Bronchial epithelial cell (primary cell): Measurements from ENCODE around the gene ATRAID. TPM values are rescaled to one million over a fixed set of nuclear protein-coding genes. Genes with fewer than 3 reads are reported as not detected.

Experiments used
- DNase-seq: peaks from one replicate; pipeline ENCODE4 v3.0.0-alpha.2; 2010; ENCODE audit warnings: low read depth
- FAIRE-seq: peaks from 2 replicates; lab custom pipeline; 2011; peaks lifted over from hg19 to GRCh38; lab: Jason Lieb, UNC
- H3K27me3 ChIP-seq: 2 replicates; pipeline ENCODE4 v1.5.1; 2011; ENCODE audit warnings: low read length; ENCODE audit not compliant: control insufficient read depth, insufficient read depth
- H3K36me3 ChIP-seq: 2 replicates; pipeline ENCODE4 v1.5.1; 2011; ENCODE audit warnings: low read length; ENCODE audit not compliant: control insufficient read depth, insufficient read depth
- H3K4me3 ChIP-seq: 2 replicates; pipeline ENCODE4 v1.5.1; 2011; ENCODE audit warnings: mild to moderate bottlenecking, low read depth, low read length, control low read depth
- CTCF ChIP-seq: IDR thresholded peaks from 2 replicates; pipeline ENCODE4 v1.5.1; 2011; ENCODE audit warnings: mild to moderate bottlenecking, moderate library complexity, low read length, control low read depth, inconsistent platforms; ENCODE audit not compliant: insufficient read depth, severe bottlenecking
- total RNA-seq: library from RNA; depleted of rRNA; stranded (reverse); fragments of >200 nt; gene quantifications from 2 replicates; pipeline ENCODE4 v1.2.1, GENCODE V29; 2014

Gene ATRAID
- total RNA-seq, 1 donor from 2014 or later = 257 TPM

GRCh38 chr2:27261241-27261925 is 49.5 kb downstream of the ATRAID start:
- no peak overlapping the region for H3K4me3 ChIP-seq
- DNase-seq = no peak
- H3K27me3 ChIP-seq = peaks cover 53% of the 10 kb centered on the region
- no peaks in the 10 kb centered on the region for H3K36me3 ChIP-seq
- no peak for TF ChIP-seq CTCF
- FAIRE-seq = peak; percentile 52

GRCh38 chr2:27261926-27262298 is 50.1 kb downstream of the ATRAID start:
- no peak overlapping the region for H3K4me3 ChIP-seq
- no peak for TF ChIP-seq CTCF
- FAIRE-seq = no peak
- H3K27me3 ChIP-seq = peaks cover 53% of the 10 kb centered on the region
- H3K36me3 ChIP-seq = no peaks in the 10 kb centered on the region
- DNase-seq = no peak

- Histone ChIP-seq H3K4me3 (peak within 1 kb of the TSS; percentile 29), H3K36me3 (no peaks in the 10 kb centered on the region), H3K27me3 (peaks cover 53% of the 10 kb centered on the region)
- no peak for TF ChIP-seq CTCF
- DNase-seq (peak; percentile 19), FAIRE-seq (no peak)
Measured at GRCh38 chr2:27262379-27263286, 50.8 kb downstream of the ATRAID start, which contains the start of gene SLC30A3. SLC30A3 (minus strand) TSS chr2:27263047; CDS start chr2:27262906, 141 bp downstream.

- Histone ChIP-seq H3K27me3 (peaks cover 53% of the 10 kb centered on the region), H3K36me3 (no peaks in the 10 kb centered on the region), H3K4me3 (peak overlapping the region; percentile 29)
- TF ChIP-seq CTCF = no peak
- FAIRE-seq (no peak), DNase-seq (no peak)
Measured at GRCh38 chr2:27263287-27264252, 51.7 kb downstream of the ATRAID start.

GRCh38 chr2:27264253-27264752 is 52.5 kb downstream of the ATRAID start:
- Histone ChIP-seq H3K27me3 (peaks cover 52% of the 10 kb centered on the region), H3K36me3 (no peaks in the 10 kb centered on the region), H3K4me3 (no peak overlapping the region)
- TF ChIP-seq CTCF = no peak
- FAIRE-seq (no peak), DNase-seq (no peak)
